HepG2 (cell line): ENCODE measurements around the gene CACHD1. TPM values are rescaled to one million over a fixed set of nuclear protein-coding genes. Genes with fewer than 3 reads are reported as not detected.

Experiments used
- ATAC-seq: fragments of 200-7000 bp; cut with Tn5 transposase; 3 replicates; pipeline ENCODE4 v1.9.1; 2020; ENCODE audit warnings: mild to moderate bottlenecking, moderate library complexity
- BruUV-seq: library from RNA; stranded (reverse); fragments of 400-500 nt; replicated peaks from 2 replicates; lab custom pipeline; 2021; lab: Mats Ljungman, UMichigan
- CTCF ChIA-PET: fragments of 300-600 bp; formaldehyde crosslinking; extraction: SDS; loops from one replicate; lab custom pipeline; 2021; ENCODE audit warnings: low total read pairs, inconsistent platforms, low intra/inter-chr PET ratio; lab: Yijun Ruan, JAX
- POLR2A ChIA-PET: fragments of 350-600 bp; sonication (Branson Sonifier 250); formaldehyde crosslinking; loops from one replicate; lab custom pipeline; 2020; ENCODE audit warnings: antibody characterized with exemption, inconsistent platforms; lab: Yijun Ruan, JAX
- DNase-seq: peaks from one replicate; pipeline ENCODE4 v3.0.0-alpha.2; 2015; ENCODE audit warnings: low spot score
- FAIRE-seq: peaks from 3 replicates; lab custom pipeline; 2011; peaks lifted over from hg19 to GRCh38; lab: Jason Lieb, UNC
- H2AFZ ChIP-seq: one replicate; pipeline ENCODE4 v1.6.1; 2011; ENCODE audit warnings: low read length, inconsistent platforms
- H3K27ac ChIP-seq: fragments of 300-600 bp; 3 replicates; pipeline ENCODE4 v1.8.0; 2011; ENCODE audit warnings: mixed run types, mild to moderate bottlenecking, mixed read lengths, low read length, inconsistent platforms; ENCODE audit not compliant: insufficient read depth; ENCODE audit errors: extremely low read length
- H3K27me3 ChIP-seq, 2 experiments: fragments of 200-600 bp in 1 of 2; 2 replicates in 1 of 2; 3 replicates in 1 of 2; pipeline versions ENCODE4 v1.6.0 to v1.8.0; 2011; ENCODE audit warnings: low read length in 2 of 2, mild to moderate bottlenecking in 2 of 2, moderate library complexity in 2 of 2, inconsistent platforms in 1 of 2; ENCODE audit not compliant: insufficient read depth in 2 of 2, control insufficient read depth in 1 of 2
- H3K36me3 ChIP-seq, 2 experiments: fragments of 200-600 bp in 1 of 2; replicated peaks in 1 of 2; 2 replicates in 1 of 2; 3 replicates in 1 of 2; pipeline versions ENCODE4 v1.5.1 to v1.8.0; 2011; ENCODE audit warnings: low read length in 2 of 2, inconsistent platforms in 1 of 2; ENCODE audit not compliant: insufficient read depth in 2 of 2, control insufficient read depth in 1 of 2
- H3K4me1 ChIP-seq: 2 replicates; pipeline ENCODE4 v1.5.1; 2012; ENCODE audit warnings: low read length, inconsistent platforms; ENCODE audit not compliant: insufficient read depth
- H3K4me2 ChIP-seq: 2 replicates; pipeline ENCODE4 v1.6.0; 2011; ENCODE audit warnings: low read depth, low read length, inconsistent platforms
- H3K4me3 ChIP-seq, 3 experiments: fragments of 200-600 bp in 1 of 3; sonication (generic), shearing (Covaris generic) in 1 of 3; replicated peaks in 1 of 3; 2 replicates each; pipeline ENCODE4 v1.5.1; 2011 to 2016; ENCODE audit warnings: low read length in 3 of 3, inconsistent platforms in 2 of 3, low read depth in 2 of 3, mild to moderate bottlenecking in 2 of 3, control low read depth in 1 of 3, mixed read lengths in 1 of 3; ENCODE audit not compliant: insufficient read depth in 1 of 3
- H3K79me2 ChIP-seq: one replicate; pipeline ENCODE4 v1.6.1; 2011; ENCODE audit warnings: low read length, inconsistent platforms; ENCODE audit not compliant: insufficient read depth
- H3K9ac ChIP-seq: 2 replicates; pipeline ENCODE4 v1.6.0; 2011; ENCODE audit warnings: mild to moderate bottlenecking, low read depth, low read length, inconsistent platforms; ENCODE audit not compliant: insufficient read depth
- H3K9me3 ChIP-seq: 2 replicates; pipeline ENCODE4 v1.5.1; 2012; ENCODE audit warnings: mild to moderate bottlenecking, low read length
- H4K20me1 ChIP-seq: 2 replicates; pipeline ENCODE4 v1.6.0; 2011; ENCODE audit warnings: inconsistent platforms, mild to moderate bottlenecking, low read length, moderate library complexity; ENCODE audit not compliant: insufficient read depth
- ATF7-NPFF ChIP-seq: sonication (generic); formaldehyde crosslinking; IDR thresholded peaks from 2 replicates; pipeline ENCODE4 v1.8.1; 2023; ENCODE audit warnings: mild to moderate bottlenecking, low read depth, missing genetic modification reagents, moderate library complexity
- CREB1 ChIP-seq, 2 experiments: fragments of 450-650 bp in 1 of 2; IDR thresholded peaks; 2 replicates each; pipeline ENCODE4 v1.6.1; 2016 to 2017; ENCODE audit warnings: control low read depth in 1 of 2, mild to moderate bottlenecking in 1 of 2, missing compliant biosample characterization in 1 of 2, missing genetic modification characterization in 1 of 2
- FOXP4 ChIP-seq: sonication (generic); formaldehyde crosslinking; IDR thresholded peaks from 2 replicates; pipeline ENCODE4 v1.4.0; 2020; ENCODE audit warnings: missing genetic modification reagents
- HNF1B ChIP-seq: sonication (generic); formaldehyde crosslinking; IDR thresholded peaks from 2 replicates; pipeline ENCODE4 v1.5.1; 2020; ENCODE audit warnings: mild to moderate bottlenecking, moderate library complexity, missing genetic modification reagents
- MAFK ChIP-seq, 2 experiments: IDR thresholded peaks in 1 of 2; conservative IDR thresholded peaks in 1 of 2; 2 replicates each; pipeline ENCODE4 v1.6.1; 2011; ENCODE audit warnings: improper control_type of control experiment in 2 of 2, low read length in 2 of 2
- MXD1 ChIP-seq: sonication (generic); formaldehyde crosslinking; IDR thresholded peaks from 2 replicates; pipeline ENCODE4 v1.4.0; 2020; ENCODE audit warnings: mild to moderate bottlenecking, missing genetic modification reagents
- NFE2L2 ChIP-seq: fragments of 150-350 bp; IDR thresholded peaks from 2 replicates; pipeline ENCODE4 v1.6.1; 2014; ENCODE audit warnings: low read length
- SETDB1 ChIP-seq: sonication (generic); formaldehyde crosslinking; IDR thresholded peaks from 2 replicates; pipeline ENCODE4 v1.5.1; 2020; ENCODE audit warnings: missing genetic modification reagents, mild to moderate bottlenecking, borderline replicate concordance
- ZFP91 ChIP-seq: sonication (generic); formaldehyde crosslinking; IDR thresholded peaks from 2 replicates; pipeline ENCODE4 v1.9.0; 2022; ENCODE audit warnings: missing genetic modification reagents, mild to moderate bottlenecking, borderline replicate concordance
- ZFY ChIP-seq: sonication (generic); formaldehyde crosslinking; IDR thresholded peaks from 2 replicates; pipeline ENCODE4 v1.4.0; 2020; ENCODE audit warnings: missing genetic modification reagents
- ZNF160 ChIP-seq: sonication (generic); formaldehyde crosslinking; IDR thresholded peaks from 2 replicates; pipeline ENCODE4 v1.8.0; 2022; ENCODE audit warnings: mild to moderate bottlenecking, inconsistent platforms, missing genetic modification reagents
- WGBS: methylation state at CpG from one replicate; pipeline ENCODE4 v1.1.6; 2017; ENCODE audit warnings: low lambda C conversion rate; 5-methylcytosine and 5-hydroxymethylcytosine counted together
- in situ Hi-C: cut with HindIII; loops from 2 replicates; pipeline ENCODE4 v1.10.0; 2017; ENCODE audit warnings: low pct_unique_long_range_greater_than_20kb; ENCODE audit not compliant: extremely low pct_ligation_motif_present
- intact Hi-C: fragments of 100-400 bp; cut with micrococcal nuclease; formaldehyde crosslinking; loops from one replicate; pipeline ENCODE4 v1.10.0; 2022; ENCODE audit not compliant: unreplicated experiment
- polyA plus RNA-seq, 8 experiments: library from polyadenylated mRNA; depleted of rRNA in 3 of 8; stranded (reverse) in 7 of 8; unstranded in 1 of 8; fragments of >200 nt; fragmentation: Illumina TruSeq in 4 of 8; extraction: Trizol in 4 of 8; gene quantifications; 2 replicates each; pipeline versions ENCODE4 v1.2.1 to v1.2.3, GENCODE V29; 2011 to 2016; ENCODE audit warnings: low read depth in 4 of 8, missing spikeins in 1 of 8, mixed read lengths in 1 of 8; ENCODE audit not compliant: insufficient read depth in 1 of 8
- total RNA-seq, 5 experiments: library from RNA; depleted of rRNA; stranded (reverse); fragments of >200 nt; fragmentation: Illumina TruSeq; extraction: Trizol; gene quantifications; 2 replicates each; pipeline ENCODE4 v1.2.3, GENCODE V29; 2016; ENCODE audit warnings: low read depth in 1 of 5

Gene CACHD1
- total and polyA plus RNA-seq, 2 of the 13 experiments (the other 11 are each of a cell fraction or from before 2014, with no cell fraction given), result 0.11 TPM; not detected in 1

- DNase-seq (no peak), ATAC-seq (no peak), FAIRE-seq (no peak)
- H2AFZ ChIP-seq, result no peak overlapping the region
- no peak overlapping the region for H3K9ac ChIP-seq
- H3K36me3 ChIP-seq, result no peaks in the 10 kb centered on the region
- H3K79me2 ChIP-seq, result no peaks in the 10 kb centered on the region
- no TSS peak for BruUV-seq
- WGBS, result 42% methylated on average over 6 of the region's 6 CpGs
- H3K4me3 ChIP-seq, result no peak overlapping the region
- H3K4me2 ChIP-seq, result no peak overlapping the region
- H3K27ac ChIP-seq, result no peak overlapping the region
- in situ Hi-C loops (no loop called here), intact Hi-C loops (no loop called here)
- CTCF ChIA-PET, result no interaction called here
- no peaks in the 10 kb centered on the region for H3K9me3 ChIP-seq
- POLR2A ChIA-PET, result no interaction called here
- H3K4me1 ChIP-seq, result no peaks in the 10 kb centered on the region
- no peaks in the 10 kb centered on the region for H4K20me1 ChIP-seq
- TF ChIP-seq HNF1B (no peak), ZNF160 (CRISPR knock-in tag) (no peak), NFE2L2 (0 out of 2 replicates have a peak, but pooled peaks have one; percentile 12), MAFK (conservative IDR thresholded peaks at IDR 0.05 in 1 of 2, IDR thresholded peaks at IDR 0.05 in 1 of 2; ENCODE audit: low read length in 2 of 2) (0 out of 4 replicates have a peak, but pooled peaks have one; percentile 21 to 26)
- H3K27me3 ChIP-seq, result peaks cover 0 to 7% of the 10 kb centered on the region in 2 experiments; a peak in 2 of 5 replicates
These were observed 75.4 kb downstream of the CACHD1 start for GRCh38 chr1:64545118-64545843.

GRCh38 chr1:64546013-64546412 lies 76.1 kb downstream of the CACHD1 start:
- DNase-seq, result no peak
- no peak overlapping the region for H3K4me2 ChIP-seq
- no peak overlapping the region for H3K27ac ChIP-seq
- FAIRE-seq, result no peak
- no peaks in the 10 kb centered on the region for H3K79me2 ChIP-seq
- H3K4me3 ChIP-seq, result no peak overlapping the region
- in situ Hi-C loops, result no loop called here
- POLR2A ChIA-PET, result no interaction called here
- CTCF ChIA-PET, result no interaction called here
- H3K27me3 ChIP-seq, result peaks cover 0 to 7% of the 10 kb centered on the region in 2 experiments; a peak in 2 of 5 replicates
- H3K4me1 ChIP-seq, result no peaks in the 10 kb centered on the region
- H3K9ac ChIP-seq, result no peak overlapping the region
- H3K9me3 ChIP-seq, result no peaks in the 10 kb centered on the region
- 14% methylated on average over 2 of the region's 2 CpGs for WGBS
- H2AFZ ChIP-seq, result no peak overlapping the region
- no peaks in the 10 kb centered on the region for H4K20me1 ChIP-seq
- intact Hi-C loops, result no loop called here
- H3K36me3 ChIP-seq, result no peaks in the 10 kb centered on the region
- ATAC-seq, result no peak
- BruUV-seq, result no TSS peak
- TF ChIP-seq ATF7-NPFF, result no peak
- no peak for TF ChIP-seq SETDB1
- no peak for TF ChIP-seq FOXP4 (CRISPR knock-in tag)
- TF ChIP-seq ZFP91, result no peak
- no peak for TF ChIP-seq CREB1 (IDR thresholded peaks at IDR 0.05)
- TF ChIP-seq CREB1 (CRISPR knock-in tag; IDR thresholded peaks at IDR 0.05), result no peak
- no peak for TF ChIP-seq MXD1 (CRISPR knock-in tag)
- no peak for TF ChIP-seq ZFY (CRISPR knock-in tag)
